BE2C (cell line): Measurements from ENCODE around the gene TLX1.
"Not testable (repeated sequence)": the region's sequence is repeated elsewhere in the genome, so short reads cannot be mapped to it uniquely, and the experiment has no call there.

Experiments used
- DNase-seq: peaks from one replicate; pipeline ENCODE4 v3.0.0-alpha.2; 2020
- H3K27me3 ChIP-seq: fragments of 250-450 bp; sonication (Bioruptor Pico); 2 replicates; pipeline ENCODE4 v1.5.1; 2020; ENCODE audit warnings: mild to moderate bottlenecking
- H3K36me3 ChIP-seq: fragments of 250-450 bp; sonication (Bioruptor Pico); 2 replicates; pipeline ENCODE4 v1.5.1; 2020; ENCODE audit warnings: mild to moderate bottlenecking
- H3K4me1 ChIP-seq: fragments of 250-450 bp; sonication (Bioruptor Pico); 2 replicates; pipeline ENCODE4 v1.5.1; 2020
- H3K4me3 ChIP-seq: 2 replicates; pipeline ENCODE4 v1.5.1; 2011; ENCODE audit warnings: low read depth, low read length
- H3K9me3 ChIP-seq: fragments of 250-450 bp; sonication (Bioruptor Pico); 2 replicates; pipeline ENCODE4 v1.5.1; 2020
- TF ChIP-seq, protein P1 (sequence below): IDR thresholded peaks from 2 replicates; pipeline ENCODE4 v1.5.1; 2012; ENCODE audit warnings: mild to moderate bottlenecking, low read depth, low read length

The TLX1 gene

DNA sequence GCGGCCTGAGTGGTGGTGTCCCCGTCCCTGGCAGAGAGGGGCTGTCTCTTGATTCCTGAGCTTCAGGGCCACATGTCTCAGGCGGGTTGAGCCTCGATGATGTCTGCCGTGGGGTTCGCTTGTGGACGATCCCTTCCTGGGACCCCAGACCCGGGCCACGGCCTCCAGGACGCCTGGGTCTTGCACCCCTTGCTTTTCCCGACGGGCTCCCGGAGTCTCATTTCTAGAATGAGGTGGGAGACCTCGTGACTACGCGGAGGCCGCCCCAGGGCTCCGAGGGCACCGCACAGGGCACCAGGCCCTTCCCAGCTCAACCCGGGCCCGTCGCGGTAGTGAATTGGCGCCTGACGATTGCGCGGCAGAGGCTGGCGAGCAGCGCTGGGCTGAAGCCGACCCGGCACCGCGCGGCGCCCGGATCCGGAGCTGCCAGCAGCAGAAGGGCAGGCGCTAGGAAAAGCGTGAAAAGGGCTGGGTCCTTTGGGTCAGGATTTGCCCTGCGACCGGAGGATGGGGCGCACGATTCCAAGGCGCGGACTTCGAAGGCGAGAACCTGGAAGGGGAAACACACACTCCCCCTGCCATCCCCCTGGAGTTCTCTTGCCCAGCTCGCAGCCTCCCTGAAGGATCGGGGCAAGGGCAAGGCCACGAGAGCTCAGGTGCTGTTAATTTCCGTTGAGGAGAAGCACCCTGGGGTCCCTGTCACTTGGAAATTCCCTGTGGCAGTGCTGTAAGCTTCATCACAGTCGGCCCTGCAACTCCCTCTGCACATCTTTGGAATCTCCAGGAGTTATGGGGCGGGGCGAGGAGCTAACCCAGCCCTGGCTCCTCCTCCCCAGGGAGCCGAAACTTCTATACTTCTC is 15.5 kb downstream of the TLX1 start:
- H3K9me3 ChIP-seq, result no peaks in the 10 kb centered on the region
- H3K4me1 ChIP-seq, result peaks cover 4% of the 10 kb centered on the region; the same call in 1 of the 2 replicates
- TF ChIP-seq, protein P1, sequence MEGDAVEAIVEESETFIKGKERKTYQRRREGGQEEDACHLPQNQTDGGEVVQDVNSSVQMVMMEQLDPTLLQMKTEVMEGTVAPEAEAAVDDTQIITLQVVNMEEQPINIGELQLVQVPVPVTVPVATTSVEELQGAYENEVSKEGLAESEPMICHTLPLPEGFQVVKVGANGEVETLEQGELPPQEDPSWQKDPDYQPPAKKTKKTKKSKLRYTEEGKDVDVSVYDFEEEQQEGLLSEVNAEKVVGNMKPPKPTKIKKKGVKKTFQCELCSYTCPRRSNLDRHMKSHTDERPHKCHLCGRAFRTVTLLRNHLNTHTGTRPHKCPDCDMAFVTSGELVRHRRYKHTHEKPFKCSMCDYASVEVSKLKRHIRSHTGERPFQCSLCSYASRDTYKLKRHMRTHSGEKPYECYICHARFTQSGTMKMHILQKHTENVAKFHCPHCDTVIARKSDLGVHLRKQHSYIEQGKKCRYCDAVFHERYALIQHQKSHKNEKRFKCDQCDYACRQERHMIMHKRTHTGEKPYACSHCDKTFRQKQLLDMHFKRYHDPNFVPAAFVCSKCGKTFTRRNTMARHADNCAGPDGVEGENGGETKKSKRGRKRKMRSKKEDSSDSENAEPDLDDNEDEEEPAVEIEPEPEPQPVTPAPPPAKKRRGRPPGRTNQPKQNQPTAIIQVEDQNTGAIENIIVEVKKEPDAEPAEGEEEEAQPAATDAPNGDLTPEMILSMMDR, result no peak
- H3K4me3 ChIP-seq, result no peak overlapping the region; the same call in 1 of the 2 replicates
- DNase-seq, result no peak
- H3K27me3 ChIP-seq, result peaks cover 88% of the 10 kb centered on the region
- no peaks in the 10 kb centered on the region for H3K36me3 ChIP-seq

DNA sequence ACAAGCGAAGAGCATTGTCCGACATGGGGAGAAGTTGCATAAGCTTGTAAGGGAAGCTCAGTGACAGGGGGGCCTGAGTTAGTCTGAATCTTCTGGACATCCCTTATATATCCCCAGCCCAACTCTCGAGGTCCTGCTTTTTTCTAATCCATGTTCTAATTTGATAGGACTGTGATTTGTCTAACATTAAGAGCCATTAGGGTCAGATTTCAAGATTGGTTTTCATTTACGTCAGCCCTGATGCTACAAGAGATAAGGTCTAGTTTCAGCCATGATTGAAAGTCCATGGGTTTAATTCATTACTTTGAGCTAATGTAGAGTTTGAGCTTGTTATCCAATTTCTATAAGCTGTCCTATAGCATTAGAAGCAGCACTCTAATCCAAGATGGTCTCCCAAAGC is 20.3 kb downstream of the TLX1 start:
- DNase-seq, result no peak
- H3K36me3 ChIP-seq, result no peaks in the 10 kb centered on the region
- no peaks in the 10 kb centered on the region for H3K9me3 ChIP-seq
- H3K4me1 ChIP-seq, result no peaks in the 10 kb centered on the region; the same call in 1 of the 2 replicates
- TF ChIP-seq, protein P1, result no peak
- no peak overlapping the region for H3K4me3 ChIP-seq
- H3K27me3 ChIP-seq, result peaks cover 79% of the 10 kb centered on the region

DNA sequence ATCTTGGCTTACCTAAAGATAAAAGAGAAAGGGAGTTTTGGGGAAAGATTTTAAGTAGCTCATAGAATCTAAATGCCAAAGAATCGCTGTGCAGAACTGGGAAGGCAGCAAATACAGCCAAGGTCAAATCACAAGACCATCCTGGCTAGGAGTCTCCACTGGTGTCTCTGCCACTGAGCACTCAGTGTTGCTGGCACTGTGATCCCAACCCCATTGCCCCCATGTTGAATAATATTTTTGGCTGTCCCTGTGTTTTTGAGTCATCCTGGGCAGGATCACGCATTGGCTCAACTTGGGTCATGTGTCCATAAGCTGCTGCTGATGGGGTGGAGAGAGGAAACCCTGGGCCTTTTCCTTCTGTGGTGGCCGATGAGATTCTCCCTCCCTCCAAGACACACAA is 21.2 kb downstream of the TLX1 start:
- peaks cover 75% of the 10 kb centered on the region for H3K27me3 ChIP-seq
- DNase-seq, result no peak
- TF ChIP-seq, protein P1, result no peak

DNA sequence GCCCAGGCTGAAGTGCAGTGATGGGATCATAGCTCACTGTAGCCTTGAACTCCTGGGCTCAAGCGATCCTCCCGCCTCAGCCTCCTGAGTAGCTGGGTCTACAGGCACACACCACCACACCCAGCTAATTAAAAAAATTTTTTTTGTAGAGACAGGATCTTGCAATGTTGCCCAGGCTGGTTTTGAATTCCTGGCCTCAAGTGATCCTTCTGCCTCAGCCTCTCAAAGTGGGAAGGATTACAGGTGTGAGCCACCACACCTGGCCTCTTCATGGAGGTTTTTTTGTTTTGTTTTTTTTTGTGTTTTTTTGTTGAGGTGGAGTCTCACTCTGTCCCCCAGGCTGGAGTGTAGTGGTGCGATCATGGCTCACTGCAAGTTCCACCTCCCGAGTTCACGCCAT is 23.4 kb downstream of the TLX1 start:
- not testable (repeated sequence) for DNase-seq, H3K4me1 ChIP-seq, H3K36me3 ChIP-seq, H3K9me3 ChIP-seq, H3K4me3 ChIP-seq
- peaks cover 73% of the 10 kb centered on the region for H3K27me3 ChIP-seq

More for the DNA sequence above, 21.2 kb downstream of the TLX1 start:
- no peaks in the 10 kb centered on the region for H3K36me3 ChIP-seq
- no peak overlapping the region for H3K4me3 ChIP-seq
- H3K9me3 ChIP-seq, result no peaks in the 10 kb centered on the region
- no peaks in the 10 kb centered on the region; the same call in 1 of the 2 replicates for H3K4me1 ChIP-seq

DNA sequence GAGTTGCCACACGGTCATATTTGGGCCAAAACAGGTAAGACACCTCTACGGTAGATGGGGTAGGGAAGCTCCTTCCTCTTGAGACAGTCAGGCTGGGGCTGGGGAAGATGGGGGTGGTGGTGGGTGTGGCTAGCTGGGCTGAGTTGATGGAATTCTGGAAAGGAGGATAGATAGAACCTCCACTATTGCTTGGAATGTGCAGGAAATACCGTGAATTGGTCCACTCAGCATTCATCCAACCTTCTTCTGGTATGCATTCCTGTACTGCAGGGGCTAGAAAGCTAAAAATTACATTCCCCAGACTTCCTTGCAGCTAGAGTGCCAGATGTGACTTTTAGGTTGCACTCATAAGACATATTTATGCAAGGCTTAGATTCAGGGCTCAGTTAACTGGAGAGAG is 24.8 kb downstream of the TLX1 start:
- no peaks in the 10 kb centered on the region for H3K4me1 ChIP-seq

DNA sequence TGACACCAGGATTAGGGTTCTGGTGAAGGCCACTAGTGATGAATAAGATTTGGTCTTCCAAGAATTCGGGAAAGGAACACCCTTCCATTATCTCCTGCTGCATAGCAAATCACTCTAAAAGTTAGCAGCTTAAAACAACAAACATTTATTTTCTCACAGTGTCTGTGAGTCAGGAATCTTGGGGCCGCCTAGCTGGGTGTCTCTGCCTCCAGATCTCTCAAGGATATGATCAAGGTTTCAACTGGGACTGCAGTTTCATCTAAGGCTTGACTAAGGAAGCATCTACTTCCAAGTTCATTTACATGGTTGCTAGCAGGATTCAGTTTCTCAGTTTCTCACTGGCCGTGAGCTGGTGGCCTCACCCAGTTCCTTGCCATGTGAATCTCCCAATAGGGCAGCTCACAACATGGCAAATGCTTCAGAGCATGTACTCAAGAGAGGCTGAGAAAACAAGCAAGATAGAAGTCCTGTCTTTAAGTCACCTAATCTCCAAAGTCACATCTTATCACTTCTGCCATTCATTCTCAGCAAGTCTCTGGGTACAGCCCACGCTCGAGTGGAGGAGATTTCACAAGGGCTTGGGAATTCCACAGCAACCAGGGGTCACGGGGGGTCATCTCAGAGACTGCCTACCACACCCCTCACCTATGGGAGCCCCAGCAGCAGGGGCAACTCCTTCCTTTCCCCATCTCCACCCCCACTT is 26.8 kb downstream of the TLX1 start:
- Histone ChIP-seq H3K4me3 (no peak overlapping the region), H3K4me1 (peaks cover 9% of the 10 kb centered on the region), H3K36me3 (no peaks in the 10 kb centered on the region), H3K9me3 (no peaks in the 10 kb centered on the region), H3K27me3 (peaks cover 47% of the 10 kb centered on the region)
- TF ChIP-seq, protein P1, result no peak
- no peak for DNase-seq

More for the DNA sequence above, 24.8 kb downstream of the TLX1 start:
- DNase-seq, result no peak
- Histone ChIP-seq H3K4me3 (no peak overlapping the region), H3K36me3 (no peaks in the 10 kb centered on the region), H3K27me3 (peaks cover 65% of the 10 kb centered on the region), H3K9me3 (no peaks in the 10 kb centered on the region)
- TF ChIP-seq, protein P1, result no peak
